SIG-M5 treated with dmso at 0.1 percent for 504 hours (cell line): ENCODE measurements around the gene KIAA1755.

Experiments used
- DNase-seq: peaks from one replicate; lab custom pipeline; 2025; ENCODE audit not compliant: unreplicated experiment; lab: John Stamatoyannopoulos, UW

The KIAA1755 gene

GRCh38 chr20:38260378-38261053 is at the start of gene KIAA1755:
KIAA1755 (minus strand) TSS chr20:38260735; CDS start chr20:38260500, 235 bp downstream.
- DNase-seq: no peak

DNA sequence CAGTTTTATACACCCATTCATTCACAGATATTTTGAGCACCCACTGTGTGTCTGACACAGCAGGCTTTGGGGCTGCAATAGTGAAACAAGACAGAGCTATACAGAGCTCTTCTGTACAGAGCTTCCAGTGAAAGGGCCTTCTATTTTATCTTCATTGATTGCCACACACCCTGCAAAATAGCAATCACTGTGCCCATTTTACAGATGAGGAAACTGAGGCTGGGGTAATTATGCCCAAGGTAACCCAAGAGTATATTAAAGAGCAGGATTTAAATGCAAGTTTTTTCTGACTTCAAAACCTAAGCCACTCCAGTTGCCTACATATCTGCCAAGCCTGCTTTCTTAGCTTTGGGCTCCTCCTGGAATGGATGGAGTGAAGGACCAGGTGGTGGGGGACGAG is 47.9 kb upstream of the KIAA1755 start:
- DNase-seq: no peak

GRCh38 chr20:38308047-38308438 is 47.5 kb upstream of the KIAA1755 start:
- no peak for DNase-seq

- DNase-seq: peak; percentile 37
Observed at GRCh38 chr20:38307371-38308046, 47.0 kb upstream of the KIAA1755 start.

DNA sequence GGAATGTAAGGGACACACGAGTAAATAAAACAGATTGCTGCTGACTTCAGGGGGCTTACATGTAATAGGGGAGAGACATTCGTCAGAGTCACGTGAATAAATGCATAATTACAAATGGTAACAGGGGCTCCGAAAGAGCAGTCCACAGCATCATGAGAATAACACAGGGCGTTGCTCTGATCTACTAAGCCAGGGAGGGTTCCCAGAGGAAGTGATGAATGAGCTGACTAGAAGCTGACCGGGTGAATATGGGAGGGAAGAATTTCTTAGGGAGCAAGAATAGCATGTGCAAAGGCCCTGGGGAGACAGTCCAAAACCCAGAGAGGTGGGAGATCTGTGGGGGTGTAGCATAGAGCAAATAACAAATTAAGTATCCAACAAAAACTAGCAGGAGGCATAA is 45.8 kb upstream of the KIAA1755 start:
- DNase-seq: no peak

- no peak for DNase-seq
Observed at GRCh38 chr20:38305541-38305940, 45.0 kb upstream of the KIAA1755 start.

DNA sequence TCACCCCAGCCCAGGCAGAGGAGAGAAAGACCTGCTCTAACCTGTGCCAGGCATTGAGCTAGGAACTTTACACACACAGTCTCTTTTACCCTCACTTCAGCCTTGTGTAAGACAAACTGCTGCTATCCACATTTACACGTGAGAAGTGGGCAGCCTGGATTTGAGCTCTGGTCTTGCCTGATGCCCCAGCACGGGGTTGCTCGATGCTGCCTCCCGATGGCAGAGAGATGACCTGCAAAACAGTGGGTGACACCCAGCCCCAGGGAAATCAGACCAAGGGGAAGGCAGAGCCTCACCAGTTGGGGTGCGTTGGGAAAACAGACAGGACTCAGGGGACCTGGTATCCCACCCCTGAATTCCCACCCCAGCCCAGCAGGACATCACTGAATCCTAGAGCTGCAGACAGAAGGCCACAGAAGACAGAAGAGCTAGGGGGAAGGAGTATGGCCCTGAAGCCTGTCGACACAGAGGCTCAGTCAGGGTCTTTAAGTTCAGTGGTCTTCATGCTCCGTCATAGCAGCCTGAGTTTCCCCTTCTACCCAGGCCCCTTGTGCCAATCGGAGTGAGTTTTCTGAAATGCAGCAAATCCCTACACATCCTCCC is 44.4 kb upstream of the KIAA1755 start:
- DNase-seq: peak; percentile 65

DNA sequence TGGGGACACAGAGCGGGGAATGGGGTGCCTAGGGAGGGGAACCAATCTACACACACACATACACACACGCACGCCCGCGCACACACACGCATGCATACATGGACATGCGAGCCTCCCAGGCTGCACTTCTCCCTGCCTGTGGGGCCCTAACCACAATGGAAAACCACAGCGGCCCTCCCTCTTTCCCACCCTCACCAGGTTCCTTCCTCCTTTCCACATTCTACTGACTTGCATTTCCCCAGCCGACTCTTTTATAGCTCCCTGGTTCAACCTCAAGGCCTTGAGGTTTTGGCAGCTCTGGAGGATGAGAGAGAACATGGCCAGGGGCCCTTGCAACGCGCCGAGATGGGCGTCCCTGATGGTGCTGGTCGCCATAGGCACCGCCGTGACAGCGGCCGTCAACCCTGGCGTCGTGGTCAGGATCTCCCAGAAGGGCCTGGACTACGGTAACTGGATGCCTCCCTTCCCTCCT is 43.4 kb upstream of the KIAA1755 start, which contains the start of gene BPI:
BPI (plus strand) TSS at position 249 of the 472 bp plus-strand sequence; CDS start at position 317, 68 bp downstream.
- DNase-seq: peak; percentile 97

- DNase-seq: no peak
Observed at GRCh38 chr20:38302786-38303185, 42.3 kb upstream of the KIAA1755 start.

DNA sequence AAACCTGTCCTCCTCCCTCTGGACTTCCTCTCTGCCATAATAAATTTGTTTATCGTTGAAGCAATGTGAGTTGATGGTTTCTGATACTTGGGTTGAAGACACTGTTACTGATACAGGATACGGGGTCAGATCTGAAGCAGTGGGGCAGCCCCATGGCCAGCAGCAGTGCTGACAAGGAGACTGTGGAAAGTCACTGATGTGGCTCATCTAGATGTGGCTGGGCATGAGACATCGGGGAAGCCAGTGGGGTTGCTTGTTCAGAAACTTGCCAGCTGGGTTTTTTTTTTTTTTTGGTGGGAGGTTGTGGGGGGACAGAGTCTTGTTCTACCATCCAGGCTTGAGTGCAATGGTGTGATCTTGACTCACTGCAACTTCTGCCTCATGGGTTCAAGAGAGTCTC is 40.8 kb upstream of the KIAA1755 start:
- DNase-seq: no peak

GRCh38 chr20:38300438-38300837 is 39.9 kb upstream of the KIAA1755 start:
- no peak for DNase-seq

- peak; percentile 49 for DNase-seq
Observed at GRCh38 chr20:38299963-38300362, 39.4 kb upstream of the KIAA1755 start.

- peak; percentile 94 for DNase-seq
Observed at GRCh38 chr20:38298768-38299288, 38.3 kb upstream of the KIAA1755 start.

GRCh38 chr20:38297916-38298674 is 37.6 kb upstream of the KIAA1755 start:
- no peak for DNase-seq

- DNase-seq: no peak
Observed at GRCh38 chr20:38296433-38296832, 35.9 kb upstream of the KIAA1755 start.

DNA sequence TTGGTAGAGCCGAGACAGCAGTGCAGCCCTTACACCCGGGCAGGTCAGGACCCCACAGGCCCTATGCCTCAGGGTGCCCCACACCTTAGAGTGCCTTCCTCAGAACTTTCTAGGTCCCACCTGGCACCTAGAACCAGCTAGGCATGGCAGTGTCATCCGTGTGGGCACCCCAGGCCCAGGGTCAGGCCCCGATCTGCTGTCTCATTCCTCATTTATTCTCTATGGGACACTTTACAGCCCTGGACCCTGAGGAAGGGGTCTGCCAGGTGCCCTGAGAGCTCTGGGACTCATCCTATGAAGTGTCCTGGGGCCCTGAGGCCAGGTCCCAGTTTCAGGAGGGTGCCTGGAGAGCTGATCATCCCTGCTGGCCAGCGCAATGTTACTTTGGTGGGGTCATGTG is 35.3 kb upstream of the KIAA1755 start:
- DNase-seq: no peak

DNA sequence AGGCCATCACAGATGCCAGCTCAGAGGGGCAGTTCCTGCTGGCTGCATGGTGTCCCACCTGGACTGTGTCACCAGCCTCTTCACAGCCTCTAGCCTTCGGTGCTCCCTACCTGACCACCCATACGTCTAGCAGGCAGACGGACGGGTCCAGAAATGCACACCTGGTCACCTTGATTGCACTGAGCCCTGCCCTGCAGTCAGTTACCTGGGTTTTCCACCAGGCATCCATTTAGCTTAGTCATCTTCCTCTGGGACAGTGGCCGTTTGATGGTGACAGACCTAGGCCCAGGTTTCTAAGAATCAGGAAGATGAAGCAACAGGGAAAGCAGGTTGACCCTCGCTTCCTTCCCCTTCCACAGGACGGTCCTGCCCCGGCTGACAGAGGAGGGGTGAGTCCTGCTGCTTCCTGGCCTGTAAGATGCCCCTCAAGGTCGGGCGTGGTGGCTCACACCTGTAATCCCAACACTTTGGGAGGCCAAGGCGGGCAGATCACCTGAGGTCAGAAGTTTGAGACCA is 33.6 kb upstream of the KIAA1755 start:
- DNase-seq: no peak

DNA sequence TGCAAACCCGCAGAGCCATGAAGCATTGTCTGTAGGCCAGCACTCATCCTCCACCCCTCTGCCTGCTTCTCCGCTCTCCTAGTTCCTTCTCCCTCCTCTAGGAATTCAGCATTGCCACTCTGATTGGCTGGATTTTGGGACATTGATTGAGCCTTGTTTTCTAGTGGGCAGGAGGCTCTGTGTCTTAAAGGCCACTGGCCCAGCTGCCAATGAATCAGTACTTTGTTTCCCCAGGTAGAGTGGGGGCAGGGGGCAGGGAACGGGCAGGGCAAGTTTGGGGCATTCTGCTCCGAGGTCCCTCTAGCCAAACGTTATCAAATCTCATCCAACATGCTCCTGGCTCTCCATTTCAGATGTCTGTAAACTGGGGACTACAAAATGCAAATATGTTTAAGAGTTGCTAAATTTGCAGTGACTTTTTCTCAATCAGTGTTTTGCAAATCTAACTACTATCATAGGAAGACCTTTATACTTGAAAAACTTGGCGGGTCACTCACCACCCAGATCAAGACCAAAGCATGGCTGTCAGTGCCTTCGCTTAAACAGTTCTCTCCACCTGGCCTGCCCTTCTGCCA is 33.0 kb upstream of the KIAA1755 start:
- no peak for DNase-seq

GRCh38 chr20:38291966-38292365 is 31.4 kb upstream of the KIAA1755 start:
- DNase-seq: no peak
